ENCODE results near the gene MARS1.

DNA sequence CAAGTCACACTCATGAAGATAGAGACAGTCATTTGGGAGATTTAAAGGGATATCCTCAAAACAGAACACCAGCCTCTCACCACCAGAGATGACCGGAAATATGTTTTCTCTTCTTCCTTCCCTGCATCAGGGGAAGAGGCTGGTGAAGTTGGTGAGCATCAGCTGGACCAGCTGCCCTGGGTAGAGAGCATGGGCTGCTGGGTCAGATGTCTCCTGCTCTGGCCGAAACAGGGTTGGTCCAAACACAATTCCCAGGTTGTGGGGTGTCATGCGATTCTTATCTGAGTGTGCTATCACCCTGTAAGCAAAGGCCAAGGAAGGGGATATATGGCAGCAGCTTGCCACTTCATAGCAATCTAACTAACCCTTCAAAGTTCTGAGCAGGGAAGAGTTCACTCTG lies 15.5 kb upstream of the MARS1 start:
- TF ChIP-seq, protein P1, sequence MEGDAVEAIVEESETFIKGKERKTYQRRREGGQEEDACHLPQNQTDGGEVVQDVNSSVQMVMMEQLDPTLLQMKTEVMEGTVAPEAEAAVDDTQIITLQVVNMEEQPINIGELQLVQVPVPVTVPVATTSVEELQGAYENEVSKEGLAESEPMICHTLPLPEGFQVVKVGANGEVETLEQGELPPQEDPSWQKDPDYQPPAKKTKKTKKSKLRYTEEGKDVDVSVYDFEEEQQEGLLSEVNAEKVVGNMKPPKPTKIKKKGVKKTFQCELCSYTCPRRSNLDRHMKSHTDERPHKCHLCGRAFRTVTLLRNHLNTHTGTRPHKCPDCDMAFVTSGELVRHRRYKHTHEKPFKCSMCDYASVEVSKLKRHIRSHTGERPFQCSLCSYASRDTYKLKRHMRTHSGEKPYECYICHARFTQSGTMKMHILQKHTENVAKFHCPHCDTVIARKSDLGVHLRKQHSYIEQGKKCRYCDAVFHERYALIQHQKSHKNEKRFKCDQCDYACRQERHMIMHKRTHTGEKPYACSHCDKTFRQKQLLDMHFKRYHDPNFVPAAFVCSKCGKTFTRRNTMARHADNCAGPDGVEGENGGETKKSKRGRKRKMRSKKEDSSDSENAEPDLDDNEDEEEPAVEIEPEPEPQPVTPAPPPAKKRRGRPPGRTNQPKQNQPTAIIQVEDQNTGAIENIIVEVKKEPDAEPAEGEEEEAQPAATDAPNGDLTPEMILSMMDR (conservative IDR thresholded peaks at IDR 0.05; ENCODE audit: low read depth, low read length) = no peak
- no peak for TF ChIP-seq EZH2phosphoT487 (IDR thresholded peaks at IDR 0.05; ENCODE audit: borderline replicate concordance, low read length)
